Hematopoietic multipotent progenitor cell treated with erythropoietin and hydrocortisone succinate and interleukin-3 and kit ligand, for 6 days (in vitro differentiated cells): ENCODE data around the gene MROH2A.
"Not testable (repeated sequence)": the region's sequence is repeated elsewhere in the genome, so short reads cannot be mapped to it uniquely, and the experiment has no call there.

ENCODE experiments used
- DNase-seq: peaks from one replicate; pipeline ENCODE4 v3.0.0-alpha.2; 2015

MROH2A gene, protein sequence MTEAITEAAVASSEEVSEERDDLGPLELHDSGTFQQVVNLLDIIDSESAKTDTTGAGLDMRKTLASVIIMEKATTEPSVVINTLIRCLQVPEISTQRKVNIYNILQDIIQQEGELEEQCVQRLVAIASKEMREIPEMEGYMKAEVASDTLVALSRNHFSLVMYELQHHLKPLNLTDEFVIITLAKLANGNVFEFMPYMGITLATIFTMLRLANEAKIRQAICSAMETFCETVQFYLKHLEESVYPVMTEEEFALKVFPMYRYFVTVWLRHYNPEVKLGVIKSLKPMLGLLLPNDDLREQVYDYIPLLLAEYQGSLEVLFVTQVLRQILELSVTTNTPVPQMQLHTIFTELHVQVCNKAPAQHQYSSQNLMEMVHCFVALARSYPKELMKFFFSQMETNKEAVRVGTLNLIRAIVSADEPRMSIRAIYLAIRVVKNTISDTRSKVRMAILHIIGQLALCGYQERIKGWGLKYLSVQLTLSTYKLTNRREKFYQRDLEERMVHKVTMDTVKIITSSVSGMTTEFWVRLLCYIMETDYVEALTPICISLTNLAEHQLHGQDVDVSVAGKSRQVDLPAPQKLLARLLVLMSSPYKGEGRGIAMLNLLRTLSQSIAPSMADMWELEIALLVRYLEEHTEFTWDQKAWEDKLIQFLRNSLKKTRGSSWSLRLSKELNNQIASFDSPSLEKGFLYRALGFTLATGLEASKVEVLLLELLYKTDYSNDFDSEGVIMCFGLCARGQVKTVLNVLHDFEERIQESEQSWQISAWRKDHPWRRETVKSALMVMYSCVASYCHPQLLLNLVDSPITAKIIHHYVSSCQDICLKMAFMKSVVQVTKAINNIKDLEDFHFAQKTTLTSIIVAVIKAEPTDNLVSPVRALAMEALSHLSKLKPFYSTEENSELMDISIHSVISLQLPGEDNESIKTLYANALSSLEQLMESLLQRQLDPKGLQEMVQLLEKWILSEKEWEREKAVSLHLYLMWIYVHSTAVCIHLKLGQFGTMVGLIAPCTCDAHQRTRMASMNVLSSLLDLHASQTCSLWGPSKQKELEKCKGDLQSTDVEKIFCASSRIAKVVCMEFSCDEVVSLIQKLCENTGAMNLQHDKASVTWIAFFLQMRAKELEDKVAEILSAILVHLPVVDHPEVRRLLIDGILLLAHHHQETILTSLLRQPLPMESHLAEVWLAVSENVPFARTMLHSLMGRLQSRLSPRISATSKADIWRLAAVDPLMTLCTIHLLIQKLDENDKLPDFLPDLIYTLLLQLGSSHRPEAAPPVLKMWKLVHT (N-terminal part only)

DNA sequence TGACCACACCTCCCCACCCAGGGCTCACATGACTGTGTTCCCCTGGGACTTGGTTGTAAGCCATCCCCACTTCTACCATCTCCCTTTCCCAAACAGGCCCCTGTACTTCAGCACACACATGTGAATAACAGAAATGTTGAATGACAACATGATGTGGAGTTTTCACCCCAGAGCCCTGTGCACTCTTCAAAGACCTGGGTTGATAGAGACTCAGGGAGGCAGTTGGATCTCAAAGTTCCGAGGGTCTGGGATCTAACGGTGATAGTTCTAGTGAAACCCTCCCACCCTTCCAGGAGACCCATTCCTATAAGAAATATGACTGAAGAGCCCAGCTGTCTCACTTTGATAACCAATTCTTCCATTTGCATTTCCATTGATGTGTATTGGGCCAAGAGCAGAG is at the start of gene MROH2A:
Gene MROH2A, plus strand, starts transcription at position 301 of the 400 bp plus-strand sequence. CDS start 1,029 bp downstream, outside the sequence.
- no peak for DNase-seq

GRCh38 chr2:233728723-233729301 is 49.3 kb upstream of the MROH2A start, which contains the start of gene UGT1A3:
Gene UGT1A3 (plus strand): TSS chr2:233729042. CDS start chr2:233729127, 85 bp downstream.
- no peak for DNase-seq

DNA sequence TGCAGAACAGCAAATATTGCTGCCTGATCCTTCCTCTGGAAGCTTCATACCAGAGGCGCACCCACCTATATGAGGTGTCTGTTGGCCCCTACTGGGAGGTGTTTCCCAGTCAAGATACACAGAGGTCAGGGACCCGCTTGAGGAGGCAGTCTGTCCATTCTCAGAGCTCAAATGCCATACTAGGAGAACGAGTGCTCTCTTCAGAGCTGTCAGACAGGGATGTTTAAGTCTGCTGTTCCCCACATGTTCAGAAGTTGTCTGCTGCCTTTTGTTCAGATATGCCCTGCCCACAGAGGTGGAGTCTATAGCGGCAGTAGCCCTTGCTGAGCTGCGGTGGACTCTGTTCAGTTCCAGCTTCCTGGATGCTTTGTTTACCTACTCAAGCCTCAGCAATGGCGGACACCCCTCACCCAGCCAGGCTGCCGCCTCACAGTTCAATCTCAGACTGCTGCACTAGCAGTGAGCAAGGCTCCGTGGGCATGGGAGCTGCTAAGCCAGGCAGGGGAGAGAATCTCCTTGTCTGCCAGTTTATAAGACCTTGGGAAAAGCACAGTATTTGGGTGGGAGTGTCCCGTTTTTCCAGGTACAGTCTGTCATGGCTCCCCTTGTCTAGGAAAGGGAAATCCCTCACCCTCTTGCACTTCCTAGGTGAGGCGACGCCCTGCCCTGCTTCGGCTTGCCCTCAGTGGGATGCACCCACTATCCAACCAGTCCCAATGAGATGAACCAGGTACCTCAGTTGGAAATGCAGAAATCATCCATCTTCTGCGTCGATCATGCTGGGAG is 41.1 kb upstream of the MROH2A start:
- not testable (repeated sequence) for DNase-seq

GRCh38 chr2:233740870-233741269 is 37.3 kb upstream of the MROH2A start:
- DNase-seq, result no peak

DNA sequence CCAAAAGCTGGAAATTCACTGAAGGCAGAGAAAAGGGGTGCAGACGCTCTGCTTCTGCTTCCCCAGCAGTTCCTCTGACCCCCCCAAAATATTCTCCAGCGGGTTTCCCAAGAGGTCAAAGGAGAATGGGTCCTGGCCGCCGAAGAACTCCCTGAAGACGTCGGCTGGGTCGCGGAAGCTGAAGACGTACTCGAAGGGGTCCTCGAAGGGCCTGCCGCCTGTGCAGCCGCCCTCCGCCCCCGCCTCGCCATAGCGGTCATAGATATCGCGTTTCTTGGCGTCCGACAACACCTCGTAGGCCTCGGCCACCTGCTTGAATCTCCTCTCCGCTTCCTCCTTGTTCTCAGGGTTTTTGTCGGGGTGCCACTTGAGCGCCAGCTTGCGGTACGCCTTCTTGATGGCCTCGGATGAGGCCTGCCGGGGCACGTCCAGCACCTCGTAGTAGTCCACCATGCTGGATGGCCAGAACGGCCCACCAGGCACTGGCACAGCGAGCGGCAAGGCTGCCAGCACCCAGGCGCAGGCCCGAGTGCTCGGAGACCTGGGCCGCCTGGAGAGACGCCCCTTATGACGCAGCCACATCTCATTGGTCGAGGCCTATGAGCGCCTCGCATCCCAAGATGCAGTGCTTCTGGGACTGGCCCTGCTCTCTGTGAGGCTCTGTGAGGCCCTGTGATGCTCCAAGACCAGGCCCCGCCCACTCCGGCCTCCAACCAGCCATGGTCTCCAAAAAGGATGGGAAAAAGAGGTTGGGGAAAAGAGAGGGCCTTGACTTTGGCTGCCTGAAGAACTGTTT is 34.5 kb upstream of the MROH2A start:
- no peak for DNase-seq

DNA sequence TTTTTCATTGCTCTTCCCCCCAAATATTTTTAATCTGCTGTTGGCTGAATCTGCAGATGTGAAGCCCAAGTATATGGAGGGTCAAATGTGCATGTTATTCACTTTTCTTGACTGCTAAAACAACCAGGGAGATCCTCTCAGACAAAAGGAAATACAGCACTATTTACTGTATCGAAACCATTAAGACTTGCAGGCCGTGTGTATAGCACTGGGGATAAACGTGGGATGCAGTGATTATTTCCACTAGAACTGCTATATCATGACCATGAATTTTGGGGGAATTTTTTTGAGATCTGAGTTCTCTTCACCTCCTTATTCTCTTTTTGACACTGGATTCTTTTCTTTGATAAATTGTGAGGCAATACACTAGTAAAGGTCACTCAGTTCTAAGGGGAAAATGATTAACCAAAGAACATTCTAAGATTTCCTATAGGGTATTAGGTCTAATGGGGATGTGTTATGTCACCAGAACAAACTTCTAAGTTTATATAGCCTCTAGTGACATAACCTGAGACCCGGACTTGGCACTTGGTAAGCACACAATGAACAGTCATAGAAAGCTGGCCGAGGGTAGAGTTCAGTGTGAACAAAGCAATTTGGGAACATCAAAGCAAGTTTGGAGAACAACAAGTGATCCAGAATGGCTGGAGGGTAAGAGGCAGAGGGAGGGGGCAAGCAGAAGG is 32.9 kb upstream of the MROH2A start:
- no peak for DNase-seq

DNA sequence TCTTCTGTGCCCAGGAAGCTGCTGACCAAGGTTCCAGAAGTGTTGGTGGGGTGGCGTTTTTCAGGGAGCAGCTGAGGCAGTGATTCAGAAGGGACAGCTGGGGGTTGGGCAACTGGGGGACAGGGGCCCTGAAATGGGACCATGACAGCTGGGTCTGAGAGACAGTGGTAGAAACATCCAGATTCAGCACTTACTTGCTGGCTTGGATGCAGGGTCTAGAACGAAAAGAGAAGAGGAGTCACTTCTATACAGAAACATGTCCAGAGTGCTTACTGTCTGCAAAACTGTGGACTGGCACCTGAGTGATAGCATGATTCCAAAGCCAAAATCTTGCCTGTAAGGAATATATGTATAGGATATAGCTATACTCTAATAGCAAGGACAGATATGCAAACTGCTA is 32.3 kb upstream of the MROH2A start:
- not testable (repeated sequence) for DNase-seq

DNA sequence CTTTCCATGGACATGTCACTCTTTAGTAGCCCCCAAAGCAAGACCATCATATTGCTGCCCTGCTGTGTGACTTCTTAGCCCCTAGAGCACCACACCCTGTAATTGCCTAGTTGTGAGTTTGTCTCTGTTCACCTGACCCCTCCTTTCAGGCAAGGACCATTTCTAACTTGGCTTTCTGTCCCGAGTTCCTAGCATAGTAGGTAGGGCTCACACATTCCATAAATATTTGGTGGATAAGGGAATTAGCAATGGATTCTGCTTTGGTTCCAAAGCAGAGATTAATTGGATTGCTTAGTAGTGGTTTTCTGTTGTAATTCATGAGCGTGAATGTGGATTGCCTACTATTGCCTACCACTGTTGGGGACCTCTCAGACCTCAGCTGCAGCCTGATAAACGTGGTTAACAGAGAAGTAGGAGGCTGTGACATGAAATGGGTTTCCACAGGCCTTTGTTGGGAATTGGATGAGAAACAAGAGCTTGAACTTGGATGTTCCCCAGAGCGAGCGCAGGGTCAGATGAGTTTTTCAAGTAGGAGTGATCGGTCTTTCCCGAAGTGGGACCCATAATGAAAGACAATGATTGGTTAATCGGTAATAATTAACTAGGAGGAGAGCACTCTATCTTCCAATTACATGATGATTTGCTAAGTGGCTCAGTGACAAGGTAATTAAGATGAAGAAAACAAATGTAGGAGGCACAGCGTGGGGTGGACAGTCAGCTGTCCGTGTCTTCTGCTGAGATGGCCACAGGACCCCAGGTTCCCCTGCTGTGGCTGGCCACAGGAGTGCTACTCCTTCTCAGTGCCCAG is 31.5 kb upstream of the MROH2A start:
- DNase-seq, result no peak

DNA sequence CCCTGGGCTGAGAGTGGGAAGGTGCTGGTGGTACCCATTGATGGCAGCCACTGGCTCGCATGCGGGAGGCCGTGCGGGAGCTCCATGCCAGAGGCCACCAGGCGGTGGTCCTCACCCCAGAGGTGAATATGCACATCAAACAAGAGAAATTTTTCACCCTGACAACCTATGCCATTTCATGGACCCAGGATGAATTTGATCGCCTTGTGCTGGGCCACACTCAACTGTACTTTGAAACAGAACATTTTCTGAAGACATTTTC is 30.9 kb upstream of the MROH2A start:
- no peak for DNase-seq

DNA sequence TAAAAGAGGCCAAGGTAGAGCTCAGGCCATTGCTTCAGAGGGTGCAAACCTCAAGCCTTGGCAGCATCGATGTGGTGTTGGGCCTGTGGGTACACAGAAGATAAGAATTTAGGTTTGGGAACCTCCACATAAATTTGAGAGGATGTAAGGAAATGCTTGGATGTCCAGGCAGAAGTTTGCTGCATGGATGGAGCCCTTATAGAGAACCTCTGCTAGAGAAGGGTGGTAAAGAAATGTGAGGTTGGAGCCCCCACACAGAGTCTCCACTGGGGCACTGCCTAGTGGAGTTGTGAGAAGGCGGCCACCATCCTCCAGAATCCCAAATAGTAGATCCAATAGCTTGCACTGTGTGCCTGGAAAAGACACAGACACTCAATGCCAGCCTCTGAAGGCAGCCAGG is 27.4 kb upstream of the MROH2A start:
- DNase-seq, result not testable (repeated sequence)

- not testable (repeated sequence) for DNase-seq
Observed at GRCh38 chr2:233751212-233752009, 26.7 kb upstream of the MROH2A start.

DNA sequence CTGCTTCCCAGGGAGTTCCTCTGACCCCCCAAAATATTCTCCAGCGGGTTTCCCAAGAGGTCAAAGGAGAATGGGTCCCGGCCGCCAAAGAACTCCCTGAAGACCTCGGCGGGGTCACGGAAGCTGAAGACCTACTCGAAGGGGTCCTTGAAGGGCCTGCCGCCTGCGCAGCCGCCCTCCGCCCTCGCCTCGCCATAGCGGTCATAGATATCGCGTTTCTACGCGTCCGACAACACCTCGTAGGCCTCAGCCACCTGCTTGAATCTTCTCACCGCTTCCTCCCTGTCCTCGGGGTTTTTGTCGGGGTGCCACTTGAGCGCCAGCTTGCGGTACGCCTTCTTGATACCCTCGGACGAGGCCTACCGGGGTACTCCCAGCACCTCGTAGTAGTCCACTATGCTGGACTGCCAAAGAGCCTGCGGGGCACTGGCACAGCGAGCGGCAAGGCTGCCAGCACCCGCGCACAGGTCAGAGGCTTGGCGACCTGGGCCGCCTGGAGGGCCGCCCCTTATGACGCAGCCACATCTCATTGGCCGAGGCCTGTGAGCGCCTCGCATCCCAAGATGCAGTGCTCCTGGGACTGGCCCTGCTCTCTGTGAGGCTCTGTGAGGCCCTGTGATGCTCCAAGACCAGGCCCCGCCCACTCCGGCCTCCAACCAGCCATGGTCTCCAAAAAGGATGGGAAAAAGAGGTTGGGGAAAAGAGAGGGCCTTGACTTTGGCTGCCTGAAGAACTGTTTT is 23.1 kb upstream of the MROH2A start:
- DNase-seq, result no peak

GRCh38 chr2:233756429-233757081 is 21.6 kb upstream of the MROH2A start:
- DNase-seq, result no peak

- no peak for DNase-seq
Observed at GRCh38 chr2:233758141-233758540, 20.0 kb upstream of the MROH2A start.

DNA sequence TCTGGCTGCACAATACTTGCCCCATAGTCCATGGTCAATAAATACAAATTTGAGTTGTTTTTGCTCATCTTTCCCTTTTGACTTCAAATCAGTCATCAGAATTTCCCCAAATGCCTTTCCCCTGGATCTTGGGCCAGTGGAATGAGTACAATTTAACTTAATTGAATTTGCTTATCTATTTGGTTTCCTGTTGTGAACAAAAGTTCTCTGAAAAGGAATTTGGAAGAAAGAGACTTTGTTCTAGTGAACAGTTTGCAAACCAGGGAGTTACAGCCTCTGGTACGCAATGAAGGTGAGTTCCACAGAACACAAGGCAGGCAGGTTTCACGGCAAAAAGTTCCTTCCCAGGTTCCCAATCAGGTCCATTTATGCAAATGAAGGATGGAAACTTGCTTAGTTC is 19.3 kb upstream of the MROH2A start:
- DNase-seq, result no peak

DNA sequence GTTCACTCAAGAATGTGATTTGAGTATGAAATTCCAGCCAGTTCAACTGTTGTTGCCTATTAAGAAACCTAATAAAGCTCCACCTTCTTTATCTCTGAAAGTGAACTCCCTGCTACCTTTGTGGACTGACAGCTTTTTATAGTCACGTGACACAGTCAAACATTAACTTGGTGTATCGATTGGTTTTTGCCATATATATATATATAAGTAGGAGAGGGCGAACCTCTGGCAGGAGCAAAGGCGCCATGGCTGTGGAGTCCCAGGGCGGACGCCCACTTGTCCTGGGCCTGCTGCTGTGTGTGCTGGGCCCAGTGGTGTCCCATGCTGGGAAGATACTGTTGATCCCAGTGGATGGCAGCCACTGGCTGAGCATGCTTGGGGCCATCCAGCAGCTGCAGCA is 18.1 kb upstream of the MROH2A start, which contains the start of gene UGT1A1:
Gene UGT1A1, plus strand, starts transcription at position 228 of the 400 bp plus-strand sequence. Its CDS starts 18 bp downstream, at position 246.
- no peak for DNase-seq
